Coronary artery (tissue), 2 donors: ENCODE measurements around the gene DAPK1.

Source experiments
- DNase-seq: peaks from one replicate; pipeline ENCODE4 v3.0.0-alpha.2; 2017; ENCODE audit warnings: low spot score
- H3K27ac ChIP-seq, 2 donors: fragments of 200-600 bp; sonication (generic); one replicate each; pipeline ENCODE4 v1.5.1; 2016 to 2019
- H3K4me3 ChIP-seq: fragments of 200-600 bp; sonication (generic); 2 replicates; pipeline ENCODE4 v1.5.1; 2016; ENCODE audit warnings: mild to moderate bottlenecking, moderate library complexity
- TF ChIP-seq, protein P1 (sequence below): fragments of 200-600 bp; sonication (generic); IDR thresholded peaks from one replicate; pipeline ENCODE4 v1.5.1; 2019; ENCODE audit warnings: antibody characterized with exemption

DAPK1 gene

DNA sequence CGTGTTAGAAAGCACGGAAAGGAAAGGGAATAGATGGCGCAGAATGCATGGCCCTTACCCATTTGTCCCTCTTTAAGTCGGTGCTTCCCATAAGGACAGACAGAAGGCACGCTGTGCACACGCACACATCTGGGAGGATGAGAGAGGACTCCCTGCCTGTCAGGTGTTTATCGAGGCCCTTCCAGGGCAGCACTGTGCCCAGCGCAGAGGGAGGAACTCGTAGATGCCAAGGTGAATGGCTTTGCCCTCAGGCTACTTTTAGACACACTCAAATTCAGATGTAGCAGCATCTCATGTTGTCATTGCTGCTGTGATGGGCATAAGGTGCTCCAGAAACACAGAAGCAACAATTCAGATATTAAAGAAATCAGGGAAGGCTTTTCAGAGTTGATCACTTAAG lies 158.1 kb downstream of the DAPK1 start:
- DNase-seq = peak; percentile 60
- no peak overlapping the region for H3K4me3 ChIP-seq
- H3K27ac ChIP-seq = no peak overlapping the region
- TF ChIP-seq, protein P1, sequence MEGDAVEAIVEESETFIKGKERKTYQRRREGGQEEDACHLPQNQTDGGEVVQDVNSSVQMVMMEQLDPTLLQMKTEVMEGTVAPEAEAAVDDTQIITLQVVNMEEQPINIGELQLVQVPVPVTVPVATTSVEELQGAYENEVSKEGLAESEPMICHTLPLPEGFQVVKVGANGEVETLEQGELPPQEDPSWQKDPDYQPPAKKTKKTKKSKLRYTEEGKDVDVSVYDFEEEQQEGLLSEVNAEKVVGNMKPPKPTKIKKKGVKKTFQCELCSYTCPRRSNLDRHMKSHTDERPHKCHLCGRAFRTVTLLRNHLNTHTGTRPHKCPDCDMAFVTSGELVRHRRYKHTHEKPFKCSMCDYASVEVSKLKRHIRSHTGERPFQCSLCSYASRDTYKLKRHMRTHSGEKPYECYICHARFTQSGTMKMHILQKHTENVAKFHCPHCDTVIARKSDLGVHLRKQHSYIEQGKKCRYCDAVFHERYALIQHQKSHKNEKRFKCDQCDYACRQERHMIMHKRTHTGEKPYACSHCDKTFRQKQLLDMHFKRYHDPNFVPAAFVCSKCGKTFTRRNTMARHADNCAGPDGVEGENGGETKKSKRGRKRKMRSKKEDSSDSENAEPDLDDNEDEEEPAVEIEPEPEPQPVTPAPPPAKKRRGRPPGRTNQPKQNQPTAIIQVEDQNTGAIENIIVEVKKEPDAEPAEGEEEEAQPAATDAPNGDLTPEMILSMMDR = no peak

DNA sequence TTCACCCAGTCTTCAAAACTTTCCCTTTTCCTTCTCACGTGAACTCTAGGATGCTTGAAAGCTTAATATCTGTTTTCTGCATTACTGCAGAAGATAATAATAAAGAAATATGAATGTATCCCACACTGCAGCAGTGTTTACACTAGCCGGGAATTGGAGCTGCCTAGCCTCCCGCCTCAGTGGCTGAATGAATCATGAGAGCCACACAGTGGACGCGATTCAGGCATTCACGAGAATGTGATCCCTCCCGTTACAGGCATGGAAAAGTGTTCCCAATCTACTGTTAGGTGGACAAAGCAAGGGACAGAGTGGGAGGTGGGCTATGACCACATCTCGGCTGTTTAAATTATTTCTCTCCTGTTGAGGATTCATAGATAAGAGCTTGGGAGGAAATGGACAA lies 158.8 kb downstream of the DAPK1 start:
- peak; percentile 45 for DNase-seq
- TF ChIP-seq, protein P1 = no peak
- Histone ChIP-seq H3K4me3 (no peak overlapping the region), H3K27ac (no peak overlapping the region)

DNA sequence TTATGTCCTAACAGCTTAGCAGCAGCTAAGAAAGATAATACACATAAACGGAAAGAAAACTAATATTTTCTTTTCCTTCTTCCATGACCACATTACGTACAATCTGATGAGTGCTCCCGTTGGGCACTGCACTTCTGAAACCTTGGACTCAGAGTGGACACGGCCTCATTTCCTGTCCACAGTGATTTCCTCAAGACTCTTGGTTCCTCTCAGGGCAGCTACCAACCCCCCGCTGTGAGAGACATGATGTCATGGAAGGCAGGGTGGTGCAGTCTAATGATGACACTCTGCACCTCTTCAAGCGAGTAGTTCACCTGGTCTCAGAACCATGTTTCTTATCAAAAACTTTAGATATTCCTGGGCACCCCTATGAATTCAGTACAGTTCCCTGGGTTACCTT lies 159.5 kb downstream of the DAPK1 start:
- TF ChIP-seq, protein P1 = no peak
- Histone ChIP-seq H3K27ac (no peak overlapping the region), H3K4me3 (no peak overlapping the region)
- peak; percentile 73 for DNase-seq

DNA sequence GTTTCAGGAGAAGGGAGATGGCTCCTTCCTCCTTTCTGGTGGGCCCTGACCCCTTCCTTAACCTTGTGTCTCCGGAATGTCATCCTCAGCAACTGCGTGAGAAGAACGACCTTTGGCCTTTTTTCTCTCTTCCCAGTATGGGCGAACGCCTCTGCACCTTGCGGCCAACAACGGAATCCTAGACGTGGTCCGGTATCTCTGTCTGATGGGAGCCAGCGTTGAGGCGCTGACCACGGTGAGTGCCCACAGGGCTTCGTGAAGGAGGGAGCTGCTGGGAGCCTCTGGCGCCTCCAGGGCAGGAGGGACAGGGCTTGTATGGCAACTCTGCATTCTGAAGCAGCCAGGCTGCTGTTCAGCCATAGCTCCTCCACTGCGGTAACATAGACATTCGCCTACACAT lies 160.2 kb downstream of the DAPK1 start:
- H3K27ac ChIP-seq = no peak overlapping the region
- TF ChIP-seq, protein P1 = no peak
- peak; percentile 65 for DNase-seq
- no peak overlapping the region for H3K4me3 ChIP-seq

DNA sequence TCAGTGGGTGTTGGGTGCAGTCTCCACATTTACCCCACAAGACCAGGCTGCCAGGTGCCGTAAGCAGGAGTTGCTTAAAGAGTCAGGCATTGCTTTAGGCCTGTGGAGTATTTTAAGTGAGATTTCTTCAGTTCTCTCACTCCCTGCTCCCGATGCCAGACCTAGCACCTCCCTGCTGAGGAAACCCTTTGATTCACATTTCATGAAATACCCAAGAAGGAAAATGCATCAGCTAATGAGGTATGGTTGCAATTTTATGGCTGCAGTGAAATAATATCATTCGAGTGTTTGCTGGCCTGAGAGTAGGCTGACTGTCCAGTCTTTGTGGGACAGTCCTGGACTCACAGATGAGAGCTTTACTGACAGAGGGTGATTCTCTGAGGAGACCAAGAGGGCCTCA lies 160.8 kb downstream of the DAPK1 start:
- DNase-seq = no peak
- Histone ChIP-seq H3K27ac (no peak overlapping the region), H3K4me3 (no peak overlapping the region)
- TF ChIP-seq, protein P1 = no peak

DNA sequence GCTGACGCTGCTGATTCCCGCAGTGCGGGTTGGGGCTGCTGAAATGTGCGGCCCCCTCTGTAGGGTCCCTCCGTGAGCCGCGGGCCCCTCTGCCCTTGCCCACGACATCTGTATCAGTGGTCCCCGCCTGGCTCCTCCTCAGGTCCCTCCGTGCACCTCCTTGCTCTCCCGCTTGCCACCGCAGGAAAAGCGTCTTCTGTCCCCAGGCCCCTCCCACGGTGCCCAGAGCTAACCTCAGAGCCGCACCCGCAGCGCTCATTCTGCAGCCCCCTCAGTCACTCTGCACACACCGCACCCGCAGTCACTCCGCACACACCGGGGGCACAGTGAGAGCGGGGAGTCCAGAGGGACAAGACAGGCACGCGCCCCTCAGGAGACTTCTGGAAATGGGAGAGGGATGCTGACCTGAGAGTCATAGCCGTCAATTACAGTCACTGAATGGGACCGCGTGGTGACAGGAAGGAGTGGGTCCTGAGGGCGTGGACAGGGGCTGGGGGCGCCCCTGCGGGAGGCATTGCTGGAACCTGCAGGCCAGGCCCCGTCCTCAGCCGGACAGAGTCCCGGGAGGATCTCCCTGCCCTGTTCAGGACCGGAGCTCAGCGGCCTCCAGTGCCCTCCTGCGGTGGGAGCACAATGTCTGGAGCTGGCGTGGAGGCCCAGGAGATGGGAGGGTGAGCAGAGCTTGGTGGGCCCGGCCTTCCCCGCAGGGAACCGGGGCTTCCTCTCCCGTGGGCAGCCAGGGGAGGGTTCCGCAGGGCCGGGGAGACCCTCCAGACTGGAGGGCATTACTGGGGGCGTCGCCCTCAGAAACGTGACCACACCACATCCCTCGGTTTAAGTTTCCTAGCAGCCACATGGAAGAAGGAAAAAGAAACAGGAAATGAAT lies 162.1 kb downstream of the DAPK1 start:
- Histone ChIP-seq H3K4me3 (no peak overlapping the region), H3K27ac (no peak overlapping the region)
- TF ChIP-seq, protein P1 = no peak
- DNase-seq = peak; percentile 58

DNA sequence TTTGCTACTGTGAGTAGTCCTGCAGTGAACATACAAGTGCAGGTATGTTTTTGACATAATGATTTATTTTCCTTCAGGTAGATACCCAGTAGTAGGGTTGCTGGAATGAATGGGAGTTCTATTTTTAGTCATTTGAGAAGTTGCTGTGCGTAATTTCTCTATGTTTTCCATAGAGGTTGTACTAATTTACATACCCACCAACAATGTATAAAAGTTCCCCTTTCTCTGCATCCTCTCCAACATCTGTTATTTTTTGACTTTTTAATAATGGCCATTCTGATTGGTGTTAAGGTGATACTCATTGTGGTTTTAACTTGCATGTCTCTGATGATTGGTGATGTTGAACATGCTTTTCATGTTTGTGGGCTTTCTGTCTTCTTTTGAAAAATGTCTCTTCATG lies 163.6 kb downstream of the DAPK1 start:
- DNase-seq = no peak
- no peak overlapping the region for H3K4me3 ChIP-seq
- no peak overlapping the region for H3K27ac ChIP-seq
- TF ChIP-seq, protein P1 = no peak
